SK-N-SH (cell line): Measurements from ENCODE around the gene UBE2I. TPM values are rescaled to one million over a fixed set of nuclear protein-coding genes. Genes with fewer than 3 reads are reported as not detected.

Source experiments
- CTCF ChIA-PET: fragments of 300-600, 350-600 bp; formaldehyde crosslinking; extraction: SDS; loops from one replicate; lab custom pipeline; 2021; lab: Yijun Ruan, JAX
- POLR2A ChIA-PET: fragments of 350-600 bp; sonication (Branson Sonifier 250); formaldehyde crosslinking; extraction: SDS; loops from one replicate; lab custom pipeline; 2020; ENCODE audit warnings: antibody characterized with exemption, inconsistent platforms; lab: Yijun Ruan, JAX
- DNase-seq: peaks from one replicate; pipeline ENCODE4 v3.0.0; 2012
- H2AFZ ChIP-seq: fragments of 200-600 bp; sonication (generic); 2 replicates; pipeline ENCODE4 v1.8.1; 2016; ENCODE audit warnings: antibody characterized with exemption, mild to moderate bottlenecking, low read depth
- H3F3A ChIP-seq: fragments of 200-600 bp; sonication (generic); replicated peaks from 2 replicates; pipeline ENCODE3; 2016; ENCODE audit warnings: antibody characterized with exemption, mild to moderate bottlenecking; ENCODE audit not compliant: insufficient read depth
- H3K27ac ChIP-seq, 2 experiments: fragments of 200-500 bp in 1 of 2; fragments of 200-600 bp in 1 of 2; sonication (Bioruptor generic) in 1 of 2; sonication (generic), shearing (Covaris generic) in 1 of 2; 2 replicates each; pipeline versions ENCODE4 v1.5.1 to v1.6.1; 2014 to 2016; ENCODE audit warnings: low read depth in 2 of 2, inconsistent platforms in 1 of 2, low read length in 1 of 2, mild to moderate bottlenecking in 1 of 2, mixed read lengths in 1 of 2
- H3K27me3 ChIP-seq: fragments of 200-600 bp; sonication (generic), shearing (Covaris generic); 2 replicates; pipeline ENCODE4 v1.6.1; 2016; ENCODE audit warnings: mixed run types; ENCODE audit not compliant: insufficient read depth
- H3K36me3 ChIP-seq, 2 experiments: fragments of 200-500 bp in 1 of 2; fragments of 200-600 bp in 1 of 2; sonication (Bioruptor generic) in 1 of 2; sonication (generic) in 1 of 2; replicated peaks in 1 of 2; 2 replicates each; pipeline versions ENCODE3 to v1.5.1; 2014 to 2016; ENCODE audit warnings: low read length in 1 of 2, mild to moderate bottlenecking in 1 of 2; ENCODE audit not compliant: insufficient read depth in 2 of 2, control insufficient read depth in 1 of 2
- H3K4me1 ChIP-seq, 2 experiments: fragments of 200-500 bp in 1 of 2; fragments of 200-600 bp in 1 of 2; sonication (Bioruptor generic) in 1 of 2; sonication (generic), shearing (Covaris generic) in 1 of 2; 2 replicates each; pipeline versions ENCODE4 v1.5.1 to v1.6.1; 2014 to 2016; ENCODE audit warnings: low read depth in 1 of 2, low read length in 1 of 2, mixed run types in 1 of 2; ENCODE audit not compliant: insufficient read depth in 2 of 2, control insufficient read depth in 1 of 2
- H3K4me2 ChIP-seq: fragments of 200-600 bp; sonication (generic), shearing (Covaris generic); 2 replicates; pipeline ENCODE4 v1.6.1; 2017; ENCODE audit warnings: mixed run types
- H3K4me3 ChIP-seq, 2 experiments: fragments of 200-500 bp in 1 of 2; fragments of 200-600 bp in 1 of 2; sonication (Bioruptor generic) in 1 of 2; sonication (generic), shearing (Covaris generic) in 1 of 2; 2 replicates each; pipeline versions ENCODE4 v1.5.1 to v1.8.1; 2014 to 2016; ENCODE audit warnings: low read depth in 2 of 2, inconsistent platforms in 1 of 2, low read length in 1 of 2, mild to moderate bottlenecking in 1 of 2, mixed read lengths in 1 of 2, moderate library complexity in 1 of 2
- H3K79me2 ChIP-seq: fragments of 200-600 bp; sonication (generic); 2 replicates; pipeline ENCODE4 v1.8.1; 2017; ENCODE audit warnings: mild to moderate bottlenecking; ENCODE audit not compliant: insufficient read depth
- H3K9ac ChIP-seq: fragments of 200-600 bp; sonication (generic); 2 replicates; pipeline ENCODE4 v1.6.1; 2017; ENCODE audit warnings: mixed run types
- H3K9me2 ChIP-seq: fragments of 200-600 bp; sonication (generic); 2 replicates; pipeline ENCODE4 v1.6.1; 2017; ENCODE audit warnings: mixed run types
- H3K9me3 ChIP-seq: fragments of 200-600 bp; sonication (generic); 2 replicates; pipeline ENCODE4 v1.6.1; 2017; ENCODE audit warnings: mixed run types, mild to moderate bottlenecking, moderate library complexity
- H4K20me1 ChIP-seq: fragments of 200-600 bp; sonication (generic); 2 replicates; pipeline ENCODE4 v1.6.1; 2017; ENCODE audit warnings: mild to moderate bottlenecking, mixed run types; ENCODE audit not compliant: insufficient read depth
- CHD2 ChIP-seq: fragments of 150-350 bp; IDR thresholded peaks from 2 replicates; pipeline ENCODE4 v1.6.1; 2018; ENCODE audit warnings: low read length; ENCODE audit not compliant: partially characterized antibody
- EP300 ChIP-seq, 2 experiments: IDR thresholded peaks; 2 replicates each; pipeline versions ENCODE4 v1.4.0 to v1.6.1; 2012; ENCODE audit warnings: borderline replicate concordance in 1 of 2, low read depth in 1 of 2, low read length in 1 of 2
- EZH2phosphoT487 ChIP-seq: fragments of 200-600 bp; sonication (generic); IDR thresholded peaks from 2 replicates; pipeline ENCODE4 v1.6.1; 2017; ENCODE audit warnings: low read depth, mixed run types, mild to moderate bottlenecking, antibody characterized with exemption, moderate library complexity, borderline replicate concordance
- JUND ChIP-seq: IDR thresholded peaks from 2 replicates; pipeline ENCODE4 v1.4.0; 2012
- NFIC ChIP-seq: IDR thresholded peaks from 2 replicates; pipeline ENCODE4 v1.4.0; 2012; ENCODE audit warnings: borderline replicate concordance
- NRF1 ChIP-seq: IDR thresholded peaks from 2 replicates; pipeline ENCODE4 v1.6.1; 2012; ENCODE audit warnings: low read depth, mild to moderate bottlenecking, low read length
- RCOR1 ChIP-seq: fragments of 150-350 bp; IDR thresholded peaks from 2 replicates; pipeline ENCODE4 v1.6.1; 2017; ENCODE audit warnings: antibody characterized with exemption, low read length
- RFX5 ChIP-seq: IDR thresholded peaks from 2 replicates; pipeline ENCODE4 v1.6.1; 2012; ENCODE audit warnings: mild to moderate bottlenecking, improper control_type of control experiment, low read length
- RXRA ChIP-seq: IDR thresholded peaks from 2 replicates; pipeline ENCODE4 v1.4.0; 2012; ENCODE audit warnings: low read depth, mild to moderate bottlenecking, borderline replicate concordance
- SIN3A ChIP-seq: IDR thresholded peaks from 2 replicates; pipeline ENCODE4 v1.6.1; 2012; ENCODE audit warnings: low read depth, mild to moderate bottlenecking, low read length, moderate library complexity, borderline replicate concordance
- TAF1 ChIP-seq: IDR thresholded peaks from 2 replicates; pipeline ENCODE4 v1.6.1; 2012; ENCODE audit warnings: low read depth, mild to moderate bottlenecking, low read length, moderate library complexity, borderline replicate concordance
- TCF12 ChIP-seq: IDR thresholded peaks from 2 replicates; pipeline ENCODE4 v1.4.0; 2012
- TEAD4 ChIP-seq: IDR thresholded peaks from 2 replicates; pipeline ENCODE4 v1.4.0; 2012; ENCODE audit warnings: mild to moderate bottlenecking, borderline replicate concordance; ENCODE audit not compliant: insufficient read depth
- YY1 ChIP-seq: IDR thresholded peaks from 2 replicates; pipeline ENCODE4 v1.4.0; 2012; ENCODE audit warnings: low read depth, mild to moderate bottlenecking
- WGBS: methylation state at CpG from one replicate; pipeline ENCODE4 v1.1.6; 2017; ENCODE audit warnings: low lambda C conversion rate; 5-methylcytosine and 5-hydroxymethylcytosine counted together
- polyA plus RNA-seq, 3 experiments: library from polyadenylated mRNA; depleted of rRNA; stranded (reverse); fragments of >200 nt; gene quantifications; 2 replicates each; pipeline ENCODE4 v1.2.3, GENCODE V29; 2012
- TF ChIP-seq, protein P1 (sequence below): fragments of 200-600 bp; sonication (generic); IDR thresholded peaks from 2 replicates; pipeline ENCODE4 v1.6.1; 2017; ENCODE audit warnings: antibody characterized with exemption, mild to moderate bottlenecking, moderate library complexity
- TF ChIP-seq, protein P2 (sequence below): IDR thresholded peaks from 2 replicates; pipeline ENCODE4 v1.6.1; 2012; ENCODE audit warnings: mild to moderate bottlenecking, low read depth, low read length, moderate library complexity

Gene UBE2I
- polyA plus RNA-seq, 1 of the 3 experiments (the other 2 are of a cell fraction) = 107 TPM

DNA sequence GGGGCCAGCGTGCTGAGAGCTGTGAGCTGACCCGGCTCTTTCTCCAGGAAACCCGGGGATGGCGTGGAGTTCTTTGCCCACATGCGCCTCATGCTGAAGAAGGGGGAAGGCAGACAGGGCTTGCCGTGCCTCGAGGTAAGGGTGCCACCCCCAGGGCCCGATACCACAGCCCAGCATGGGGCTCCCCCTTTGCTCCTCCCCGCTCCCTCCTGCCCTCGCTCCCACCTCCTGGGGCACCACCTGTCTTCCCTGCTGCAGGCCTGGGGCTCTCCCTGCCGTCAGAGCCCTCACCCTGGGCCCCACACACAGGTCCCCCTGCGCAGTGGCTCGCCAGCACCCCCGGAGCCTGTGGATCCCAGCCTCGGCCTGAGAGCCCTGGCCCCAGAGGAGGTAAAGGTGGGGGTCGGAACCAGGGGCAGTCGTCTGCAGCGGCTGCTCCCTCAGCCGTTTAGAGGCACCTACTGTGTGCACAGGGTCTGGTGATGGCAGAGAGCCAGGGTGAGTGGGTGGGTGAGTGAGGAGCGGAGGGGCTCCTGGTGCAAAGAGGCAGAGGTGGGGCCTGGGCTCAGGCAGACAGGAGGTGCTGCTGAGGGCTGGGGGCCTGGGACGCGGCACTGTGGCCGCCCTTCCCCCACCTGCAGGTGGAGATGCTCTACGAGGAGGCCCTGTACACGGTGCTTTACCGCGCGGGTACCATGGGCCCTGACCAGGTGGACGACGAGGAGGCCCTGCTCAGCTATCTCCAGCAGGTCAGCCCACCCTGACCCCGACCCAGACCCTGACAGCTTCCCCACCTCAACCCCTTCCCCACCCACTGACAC, 29.6 kb downstream of the UBE2I start:
- no peaks in the 10 kb centered on the region for H3F3A ChIP-seq
- no peaks in the 10 kb centered on the region for H3K79me2 ChIP-seq
- ChIA-PET POLR2A (no interaction called here), CTCF (interaction anchor here (0.6 to 3.3 kb wide), 15 partner anchors 9 to 134 kb away, joined by 3 to 16 read pairs (median 4); partner anchors contain the start of genes GNPTG and TSR3)
- H2AFZ ChIP-seq = no peak overlapping the region
- no peaks in the 10 kb centered on the region for H4K20me1 ChIP-seq
- no peaks in the 10 kb centered on the region for H3K9me2 ChIP-seq
- WGBS = 23% methylated on average over 8 of the region's 31 CpGs
- TF ChIP-seq TAF1 (no peak), JUND (no peak), EZH2phosphoT487 (no peak), EP300 (IDR thresholded peaks at IDR 0.05; ENCODE audit: borderline replicate concordance in 1 of 2, low read depth in 1 of 2, low read length in 1 of 2) (no peak), TEAD4 (no peak), RCOR1 (no peak), CHD2 (no peak), TCF12 (no peak), NFIC (no peak), SIN3A (no peak), NRF1 (no peak), YY1 (no peak), RFX5 (no peak), RXRA (no peak)
- TF ChIP-seq, protein P1, sequence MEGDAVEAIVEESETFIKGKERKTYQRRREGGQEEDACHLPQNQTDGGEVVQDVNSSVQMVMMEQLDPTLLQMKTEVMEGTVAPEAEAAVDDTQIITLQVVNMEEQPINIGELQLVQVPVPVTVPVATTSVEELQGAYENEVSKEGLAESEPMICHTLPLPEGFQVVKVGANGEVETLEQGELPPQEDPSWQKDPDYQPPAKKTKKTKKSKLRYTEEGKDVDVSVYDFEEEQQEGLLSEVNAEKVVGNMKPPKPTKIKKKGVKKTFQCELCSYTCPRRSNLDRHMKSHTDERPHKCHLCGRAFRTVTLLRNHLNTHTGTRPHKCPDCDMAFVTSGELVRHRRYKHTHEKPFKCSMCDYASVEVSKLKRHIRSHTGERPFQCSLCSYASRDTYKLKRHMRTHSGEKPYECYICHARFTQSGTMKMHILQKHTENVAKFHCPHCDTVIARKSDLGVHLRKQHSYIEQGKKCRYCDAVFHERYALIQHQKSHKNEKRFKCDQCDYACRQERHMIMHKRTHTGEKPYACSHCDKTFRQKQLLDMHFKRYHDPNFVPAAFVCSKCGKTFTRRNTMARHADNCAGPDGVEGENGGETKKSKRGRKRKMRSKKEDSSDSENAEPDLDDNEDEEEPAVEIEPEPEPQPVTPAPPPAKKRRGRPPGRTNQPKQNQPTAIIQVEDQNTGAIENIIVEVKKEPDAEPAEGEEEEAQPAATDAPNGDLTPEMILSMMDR = no peak
- TF ChIP-seq, protein P2, sequence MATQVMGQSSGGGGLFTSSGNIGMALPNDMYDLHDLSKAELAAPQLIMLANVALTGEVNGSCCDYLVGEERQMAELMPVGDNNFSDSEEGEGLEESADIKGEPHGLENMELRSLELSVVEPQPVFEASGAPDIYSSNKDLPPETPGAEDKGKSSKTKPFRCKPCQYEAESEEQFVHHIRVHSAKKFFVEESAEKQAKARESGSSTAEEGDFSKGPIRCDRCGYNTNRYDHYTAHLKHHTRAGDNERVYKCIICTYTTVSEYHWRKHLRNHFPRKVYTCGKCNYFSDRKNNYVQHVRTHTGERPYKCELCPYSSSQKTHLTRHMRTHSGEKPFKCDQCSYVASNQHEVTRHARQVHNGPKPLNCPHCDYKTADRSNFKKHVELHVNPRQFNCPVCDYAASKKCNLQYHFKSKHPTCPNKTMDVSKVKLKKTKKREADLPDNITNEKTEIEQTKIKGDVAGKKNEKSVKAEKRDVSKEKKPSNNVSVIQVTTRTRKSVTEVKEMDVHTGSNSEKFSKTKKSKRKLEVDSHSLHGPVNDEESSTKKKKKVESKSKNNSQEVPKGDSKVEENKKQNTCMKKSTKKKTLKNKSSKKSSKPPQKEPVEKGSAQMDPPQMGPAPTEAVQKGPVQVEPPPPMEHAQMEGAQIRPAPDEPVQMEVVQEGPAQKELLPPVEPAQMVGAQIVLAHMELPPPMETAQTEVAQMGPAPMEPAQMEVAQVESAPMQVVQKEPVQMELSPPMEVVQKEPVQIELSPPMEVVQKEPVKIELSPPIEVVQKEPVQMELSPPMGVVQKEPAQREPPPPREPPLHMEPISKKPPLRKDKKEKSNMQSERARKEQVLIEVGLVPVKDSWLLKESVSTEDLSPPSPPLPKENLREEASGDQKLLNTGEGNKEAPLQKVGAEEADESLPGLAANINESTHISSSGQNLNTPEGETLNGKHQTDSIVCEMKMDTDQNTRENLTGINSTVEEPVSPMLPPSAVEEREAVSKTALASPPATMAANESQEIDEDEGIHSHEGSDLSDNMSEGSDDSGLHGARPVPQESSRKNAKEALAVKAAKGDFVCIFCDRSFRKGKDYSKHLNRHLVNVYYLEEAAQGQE = no peak
- H3K27ac ChIP-seq = no peak overlapping the region
- no peak overlapping the region for H3K9ac ChIP-seq
- H3K4me3 ChIP-seq = no peak overlapping the region
- H3K27me3 ChIP-seq = peaks cover 45% of the 10 kb centered on the region
- H3K4me1 ChIP-seq = peaks cover 0 to 28% of the 10 kb centered on the region in 2 experiments; a peak in 1 of 4 replicates
- H3K36me3 ChIP-seq = no peaks in the 10 kb centered on the region
- no peak overlapping the region for H3K4me2 ChIP-seq
- no peaks in the 10 kb centered on the region for H3K9me3 ChIP-seq
- DNase-seq = no peak
